Measurements from ENCODE around the gene EGLN1.
A peak's percentile ranks its signal among the peaks of the same experiment; 100 is the strongest.

EGLN1 gene

GRCh38 chr1:231404318-231404717, 17.8 kb downstream of the EGLN1 start:
- no peaks in the 10 kb centered on the region; a peak in 2 of 3 replicates for H3K36me3 ChIP-seq (ENCODE audit: control insufficient read depth in 2 of 2, insufficient read depth in 1 of 2, low read length in 2 of 2)
- ChIA-PET CTCF (interaction anchor here (0.9 to 1.1 kb wide), 3 partner anchors 14 to 171 kb away, joined by 3 to 4 read pairs (median 4); no protein-coding TSS in a partner anchor), POLR2A (interaction anchor here (0.7 to 1.3 kb wide), 2 partner anchors 66 to 89 kb away, joined by 4 to 5 read pairs; partner anchors contain the start of genes EXOC8 and SPRTN)
- H3K4me1 ChIP-seq (ENCODE audit: control insufficient read depth, insufficient read depth, low read length), result peaks cover 20% of the 10 kb centered on the region
- no peaks in the 10 kb centered on the region for H3K9me3 ChIP-seq (ENCODE audit: control insufficient read depth, insufficient read depth, low read depth, low read length)
- no peak overlapping the region for H3K4me3 ChIP-seq (ENCODE audit: low read depth, low read length)
- H3K27ac ChIP-seq (ENCODE audit: extremely low read depth, low read depth, low read length), result no peak overlapping the region
- TF ChIP-seq ZNF664 (tag by site-specific recombination; IDR thresholded peaks at IDR 0.05) (0 out of 2 replicates have a peak, but pooled peaks have one; percentile 26), ZNF19 (tag by site-specific recombination; IDR thresholded peaks at IDR 0.05; ENCODE audit: low read depth) (no peak), ZNF133 (tag by site-specific recombination; IDR thresholded peaks at IDR 0.05) (no peak), ZNF600 (tag by site-specific recombination; IDR thresholded peaks at IDR 0.05) (no peak), ZBTB10 (tag by site-specific recombination; IDR thresholded peaks at IDR 0.05) (no peak), GLI2 (tag by site-specific recombination; IDR thresholded peaks at IDR 0.05; ENCODE audit: borderline replicate concordance, low read depth) (no peak), ZFP37 (tag by site-specific recombination; IDR thresholded peaks at IDR 0.05) (0 out of 2 replicates have a peak, but pooled peaks have one; percentile 24), KLF7 (tag by site-specific recombination; IDR thresholded peaks at IDR 0.05; ENCODE audit: borderline replicate concordance) (no peak), ZNF48 (tag by site-specific recombination; IDR thresholded peaks at IDR 0.05) (no peak), ZNF112 (tag by site-specific recombination; IDR thresholded peaks at IDR 0.05) (no peak), ZNF548 (tag by site-specific recombination; IDR thresholded peaks at IDR 0.05) (no peak), ZNF214 (tag by site-specific recombination; IDR thresholded peaks at IDR 0.05; ENCODE audit: borderline replicate concordance) (no peak)
- TF ChIP-seq, protein P1, sequence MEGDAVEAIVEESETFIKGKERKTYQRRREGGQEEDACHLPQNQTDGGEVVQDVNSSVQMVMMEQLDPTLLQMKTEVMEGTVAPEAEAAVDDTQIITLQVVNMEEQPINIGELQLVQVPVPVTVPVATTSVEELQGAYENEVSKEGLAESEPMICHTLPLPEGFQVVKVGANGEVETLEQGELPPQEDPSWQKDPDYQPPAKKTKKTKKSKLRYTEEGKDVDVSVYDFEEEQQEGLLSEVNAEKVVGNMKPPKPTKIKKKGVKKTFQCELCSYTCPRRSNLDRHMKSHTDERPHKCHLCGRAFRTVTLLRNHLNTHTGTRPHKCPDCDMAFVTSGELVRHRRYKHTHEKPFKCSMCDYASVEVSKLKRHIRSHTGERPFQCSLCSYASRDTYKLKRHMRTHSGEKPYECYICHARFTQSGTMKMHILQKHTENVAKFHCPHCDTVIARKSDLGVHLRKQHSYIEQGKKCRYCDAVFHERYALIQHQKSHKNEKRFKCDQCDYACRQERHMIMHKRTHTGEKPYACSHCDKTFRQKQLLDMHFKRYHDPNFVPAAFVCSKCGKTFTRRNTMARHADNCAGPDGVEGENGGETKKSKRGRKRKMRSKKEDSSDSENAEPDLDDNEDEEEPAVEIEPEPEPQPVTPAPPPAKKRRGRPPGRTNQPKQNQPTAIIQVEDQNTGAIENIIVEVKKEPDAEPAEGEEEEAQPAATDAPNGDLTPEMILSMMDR (tag by site-specific recombination; IDR thresholded peaks at IDR 0.05), result no peak
- TF ChIP-seq, protein P2, sequence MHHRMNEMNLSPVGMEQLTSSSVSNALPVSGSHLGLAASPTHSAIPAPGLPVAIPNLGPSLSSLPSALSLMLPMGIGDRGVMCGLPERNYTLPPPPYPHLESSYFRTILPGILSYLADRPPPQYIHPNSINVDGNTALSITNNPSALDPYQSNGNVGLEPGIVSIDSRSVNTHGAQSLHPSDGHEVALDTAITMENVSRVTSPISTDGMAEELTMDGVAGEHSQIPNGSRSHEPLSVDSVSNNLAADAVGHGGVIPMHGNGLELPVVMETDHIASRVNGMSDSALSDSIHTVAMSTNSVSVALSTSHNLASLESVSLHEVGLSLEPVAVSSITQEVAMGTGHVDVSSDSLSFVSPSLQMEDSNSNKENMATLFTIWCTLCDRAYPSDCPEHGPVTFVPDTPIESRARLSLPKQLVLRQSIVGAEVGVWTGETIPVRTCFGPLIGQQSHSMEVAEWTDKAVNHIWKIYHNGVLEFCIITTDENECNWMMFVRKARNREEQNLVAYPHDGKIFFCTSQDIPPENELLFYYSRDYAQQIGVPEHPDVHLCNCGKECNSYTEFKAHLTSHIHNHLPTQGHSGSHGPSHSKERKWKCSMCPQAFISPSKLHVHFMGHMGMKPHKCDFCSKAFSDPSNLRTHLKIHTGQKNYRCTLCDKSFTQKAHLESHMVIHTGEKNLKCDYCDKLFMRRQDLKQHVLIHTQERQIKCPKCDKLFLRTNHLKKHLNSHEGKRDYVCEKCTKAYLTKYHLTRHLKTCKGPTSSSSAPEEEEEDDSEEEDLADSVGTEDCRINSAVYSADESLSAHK (tag by site-specific recombination; IDR thresholded peaks at IDR 0.05), result no peak

GRCh38 chr1:231401478-231401877, 20.6 kb downstream of the EGLN1 start:
- no peaks in the 10 kb centered on the region; a peak in 2 of 3 replicates for H3K36me3 ChIP-seq (ENCODE audit: control insufficient read depth in 2 of 2, insufficient read depth in 1 of 2, low read length in 2 of 2)
- TF ChIP-seq ZNF132 (tag by site-specific recombination; IDR thresholded peaks at IDR 0.05; ENCODE audit: borderline replicate concordance), result no peak
- TF ChIP-seq ZNF664 (tag by site-specific recombination; IDR thresholded peaks at IDR 0.05), result peak; percentile 93
- TF ChIP-seq, protein P3, sequence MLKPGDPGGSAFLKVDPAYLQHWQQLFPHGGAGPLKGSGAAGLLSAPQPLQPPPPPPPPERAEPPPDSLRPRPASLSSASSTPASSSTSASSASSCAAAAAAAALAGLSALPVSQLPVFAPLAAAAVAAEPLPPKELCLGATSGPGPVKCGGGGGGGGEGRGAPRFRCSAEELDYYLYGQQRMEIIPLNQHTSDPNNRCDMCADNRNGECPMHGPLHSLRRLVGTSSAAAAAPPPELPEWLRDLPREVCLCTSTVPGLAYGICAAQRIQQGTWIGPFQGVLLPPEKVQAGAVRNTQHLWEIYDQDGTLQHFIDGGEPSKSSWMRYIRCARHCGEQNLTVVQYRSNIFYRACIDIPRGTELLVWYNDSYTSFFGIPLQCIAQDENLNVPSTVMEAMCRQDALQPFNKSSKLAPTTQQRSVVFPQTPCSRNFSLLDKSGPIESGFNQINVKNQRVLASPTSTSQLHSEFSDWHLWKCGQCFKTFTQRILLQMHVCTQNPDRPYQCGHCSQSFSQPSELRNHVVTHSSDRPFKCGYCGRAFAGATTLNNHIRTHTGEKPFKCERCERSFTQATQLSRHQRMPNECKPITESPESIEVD (tag by site-specific recombination; IDR thresholded peaks at IDR 0.05), result peak; percentile 57; the same call in 1 of the 2 replicates
- no peak overlapping the region for H3K27ac ChIP-seq (ENCODE audit: extremely low read depth, low read depth, low read length)
- POLR2A ChIA-PET, result interaction anchor here (1.0 to 1.6 kb wide), 2 partner anchors 8 to 19 kb away, joined by 3 to 6 read pairs; no protein-coding TSS in a partner anchor
- H3K4me3 ChIP-seq (ENCODE audit: low read depth, low read length), result no peak overlapping the region
- H3K4me1 ChIP-seq (ENCODE audit: control insufficient read depth, insufficient read depth, low read length), result peaks cover 6% of the 10 kb centered on the region; the same call in 1 of the 2 replicates
- CTCF ChIA-PET, result interaction anchor here (1.2 kb wide), 1 partner anchor 12 kb away, joined by 4 read pairs; no protein-coding TSS in a partner anchor
- no peaks in the 10 kb centered on the region for H3K9me3 ChIP-seq (ENCODE audit: control insufficient read depth, insufficient read depth, low read depth, low read length)
